ENCODE results near the gene GNL2.

The GNL2 gene

DNA sequence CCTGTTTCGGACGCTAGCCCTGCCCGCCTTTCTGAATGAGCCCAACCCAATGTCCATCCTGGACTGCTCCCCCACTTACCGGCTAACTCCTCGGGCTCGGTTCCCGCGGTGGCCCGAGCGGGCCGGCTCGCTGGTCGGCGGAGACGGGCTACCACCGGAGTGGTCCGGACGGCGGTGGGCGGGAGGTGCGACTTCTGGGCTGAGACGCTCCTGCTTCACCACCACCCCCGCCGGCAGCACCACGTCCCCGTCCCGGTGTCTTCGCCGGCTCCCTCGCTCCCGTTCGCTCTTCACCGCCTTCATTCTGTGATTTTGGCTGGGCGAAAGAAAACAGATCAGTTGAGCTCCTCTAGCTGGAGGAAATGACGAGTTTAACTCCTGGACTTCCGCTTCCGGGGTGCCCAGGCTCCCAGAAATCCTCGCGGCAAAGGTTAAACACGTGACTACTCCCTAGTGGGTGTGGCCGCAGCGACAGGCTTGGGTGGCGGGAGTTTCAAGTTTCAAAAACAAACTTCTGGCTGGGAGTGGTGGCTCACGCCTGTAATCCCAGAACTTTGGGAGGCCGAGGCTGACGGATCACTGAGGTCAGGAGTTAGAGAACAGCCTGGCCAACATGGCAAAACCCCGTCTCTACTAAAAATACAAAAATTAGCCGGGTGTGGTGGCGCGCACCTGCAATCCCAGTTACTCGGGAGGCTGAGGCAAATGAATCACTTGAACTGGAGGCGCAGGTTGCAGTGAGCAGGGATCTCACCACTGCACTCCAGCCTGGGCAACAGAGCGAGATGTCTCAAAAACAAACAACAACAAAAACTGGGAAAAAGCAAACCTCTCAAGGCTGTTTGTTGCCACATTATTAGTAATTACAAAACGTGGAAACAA lies 41.6 kb downstream of the GNL2 start, which contains the start of gene SNIP1:
TSS of gene SNIP1 (minus strand) at position 367 of the 882 bp plus-strand sequence. CDS start at position 303, 64 bp downstream.
- H3K14ac ChIP-seq (ENCODE audit: low read length in 2 of 2), result peak within 1 kb of the TSS in 1 of 2 experiments; percentile 80
- H3K4me2 ChIP-seq (ENCODE audit: low read length, poor library complexity, severe bottlenecking), result peak within 1 kb of the TSS; percentile 68
- peak within 1 kb of the TSS; percentile 81 for H2BK5ac ChIP-seq (ENCODE audit: low read depth, low read length, poor library complexity, severe bottlenecking)
- H3K27ac ChIP-seq (ENCODE audit: low read length, poor library complexity, severe bottlenecking), result peak within 1 kb of the TSS; percentile 74
- H3K9me3 ChIP-seq (ENCODE audit: control insufficient read depth, low read length), result no peaks in the 10 kb centered on the region
- peaks cover 8 to 21% of the 10 kb centered on the region in 2 experiments for H3K36me3 ChIP-seq (ENCODE audit: control insufficient read depth in 1 of 2, insufficient read depth in 2 of 2, low read depth in 1 of 2, low read length in 2 of 2)
- H3K27me3 ChIP-seq (ENCODE audit: control insufficient read depth in 1 of 2, insufficient read depth in 1 of 2, low read length in 2 of 2), result no peaks in the 10 kb centered on the region
- DNase-seq, result peak; percentile 95
- H3K18ac ChIP-seq (ENCODE audit: low read depth in 1 of 2, low read length in 2 of 2), result peak within 1 kb of the TSS; percentile 86 to 90
- no peak within 1 kb of the TSS for H2BK120ac ChIP-seq (ENCODE audit: low read depth, low read length)
- H3K9ac ChIP-seq (ENCODE audit: low read length), result peak within 1 kb of the TSS; percentile 97
- peak within 1 kb of the TSS; percentile 96 for H3K4me3 ChIP-seq (ENCODE audit: insufficient read depth in 1 of 2, low read depth in 1 of 2, low read length in 2 of 2)
- WGBS, result 11% methylated on average over 50 of the region's 54 CpGs
- peak within 1 kb of the TSS in 1 of 2 experiments; percentile 64 for H2BK12ac ChIP-seq (ENCODE audit: low read length in 2 of 2)
- no peak within 1 kb of the TSS for H4K91ac ChIP-seq (ENCODE audit: low read length)
- H4K8ac ChIP-seq (ENCODE audit: low read length), result peak within 1 kb of the TSS; percentile 90
- H3K4me1 ChIP-seq (ENCODE audit: control insufficient read depth, insufficient read depth, low read depth, low read length), result peaks cover 15% of the 10 kb centered on the region
- no peak within 1 kb of the TSS for H2BK15ac ChIP-seq (ENCODE audit: low read depth, poor library complexity, severe bottlenecking)
- no peak within 1 kb of the TSS for H2AK5ac ChIP-seq (ENCODE audit: low read length, severe bottlenecking)
- peak within 1 kb of the TSS; percentile 53 to 87 for H3K23ac ChIP-seq (ENCODE audit: low read length in 2 of 2)
- peaks cover 9% of the 10 kb centered on the region for H3K79me1 ChIP-seq (replicated peaks; ENCODE audit: low read length, poor library complexity, severe bottlenecking)
- peak within 1 kb of the TSS; percentile 20 to 88 for H3K4ac ChIP-seq (ENCODE audit: low read depth in 1 of 2, low read length in 2 of 2)
- H2AFZ ChIP-seq (ENCODE audit: low read depth, low read length), result peak within 1 kb of the TSS; percentile 90

DNA sequence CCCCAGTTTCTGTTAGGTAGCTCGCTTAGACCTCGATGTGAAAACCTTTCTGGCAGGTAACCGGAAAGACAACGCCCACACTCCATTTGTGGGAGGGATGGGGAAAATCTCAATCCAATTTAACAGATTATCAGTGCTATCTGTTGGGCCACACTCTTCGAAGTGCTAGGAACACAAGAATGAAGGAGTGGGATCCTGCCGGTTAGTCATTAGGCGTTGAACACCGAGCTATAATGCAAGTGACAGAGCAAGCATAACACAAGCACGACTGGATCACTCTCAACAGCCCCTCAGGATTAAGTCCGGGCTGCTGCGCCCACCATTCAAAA lies 42.2 kb downstream of the GNL2 start:
- Histone ChIP-seq H2BK12ac (ENCODE audit: low read length in 2 of 2) (peak overlapping the region in 1 of 2 experiments; percentile 64), H3K27me3 (ENCODE audit: control insufficient read depth in 1 of 2, insufficient read depth in 1 of 2, low read length in 2 of 2) (no peaks in the 10 kb centered on the region), H3K14ac (ENCODE audit: low read length in 2 of 2) (peak overlapping the region in 1 of 2 experiments; percentile 80), H3K27ac (ENCODE audit: low read length, poor library complexity, severe bottlenecking) (no peak overlapping the region), H2AFZ (ENCODE audit: low read depth, low read length) (peak overlapping the region; percentile 90), H3K4ac (ENCODE audit: low read depth in 1 of 2, low read length in 2 of 2) (peak overlapping the region; percentile 20 to 88), H3K4me3 (ENCODE audit: insufficient read depth in 1 of 2, low read depth in 1 of 2, low read length in 2 of 2) (peak overlapping the region; percentile 96), H3K4me1 (ENCODE audit: control insufficient read depth, insufficient read depth, low read depth, low read length) (peaks cover 15% of the 10 kb centered on the region), H2BK5ac (ENCODE audit: low read depth, low read length, poor library complexity, severe bottlenecking) (peak overlapping the region; percentile 81), H3K23ac (ENCODE audit: low read length in 2 of 2) (no peak overlapping the region), H3K18ac (ENCODE audit: low read depth in 1 of 2, low read length in 2 of 2) (peak overlapping the region in 1 of 2 experiments; percentile 90), H2BK15ac (ENCODE audit: low read depth, poor library complexity, severe bottlenecking) (no peak overlapping the region), H4K91ac (ENCODE audit: low read length) (no peak overlapping the region), H2AK5ac (ENCODE audit: low read length, severe bottlenecking) (no peak overlapping the region), H3K9me3 (ENCODE audit: control insufficient read depth, low read length) (no peaks in the 10 kb centered on the region), H2BK120ac (ENCODE audit: low read depth, low read length) (no peak overlapping the region), H3K9ac (ENCODE audit: low read length) (peak overlapping the region; percentile 97), H4K8ac (ENCODE audit: low read length) (peak overlapping the region; percentile 90), H3K79me1 (replicated peaks; ENCODE audit: low read length, poor library complexity, severe bottlenecking) (peaks cover 11% of the 10 kb centered on the region), H3K36me3 (ENCODE audit: control insufficient read depth in 1 of 2, insufficient read depth in 2 of 2, low read depth in 1 of 2, low read length in 2 of 2) (peaks cover 9 to 27% of the 10 kb centered on the region in 2 experiments), H3K4me2 (ENCODE audit: low read length, poor library complexity, severe bottlenecking) (peak overlapping the region; percentile 68)
- WGBS, result 12% methylated on average over 11 of the region's 11 CpGs
- DNase-seq, result no peak

DNA sequence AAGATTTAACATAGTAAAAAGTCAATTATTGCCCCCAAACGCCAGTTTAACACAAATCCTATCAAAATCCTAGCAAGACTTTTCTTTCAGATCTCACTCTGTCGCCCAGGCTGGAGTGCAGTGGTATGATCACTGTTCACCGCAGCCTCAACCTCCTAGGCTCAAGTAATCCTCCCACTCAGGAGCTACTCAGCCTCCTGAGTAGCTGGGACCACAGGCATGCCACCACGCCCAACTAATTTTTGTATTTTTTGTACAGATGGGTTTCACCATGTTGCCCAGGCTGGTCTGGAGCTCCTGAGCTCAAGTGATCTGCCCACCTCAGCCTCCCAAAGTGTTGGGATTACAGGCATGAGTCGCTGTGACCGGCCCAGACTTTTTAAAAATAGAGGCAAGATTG lies 46.4 kb downstream of the GNL2 start:
- peaks cover 6% of the 10 kb centered on the region for H3K4me1 ChIP-seq (ENCODE audit: control insufficient read depth, insufficient read depth, low read depth, low read length)
- H2BK5ac ChIP-seq (ENCODE audit: low read depth, low read length, poor library complexity, severe bottlenecking), result no peak overlapping the region
- no peak overlapping the region for H2AFZ ChIP-seq (ENCODE audit: low read depth, low read length)
- peaks cover 27 to 56% of the 10 kb centered on the region in 2 experiments for H3K36me3 ChIP-seq (ENCODE audit: control insufficient read depth in 1 of 2, insufficient read depth in 2 of 2, low read depth in 1 of 2, low read length in 2 of 2)
- H3K27me3 ChIP-seq (ENCODE audit: control insufficient read depth in 1 of 2, insufficient read depth in 1 of 2, low read length in 2 of 2), result no peaks in the 10 kb centered on the region
- no peak overlapping the region for H2BK120ac ChIP-seq (ENCODE audit: low read depth, low read length)
- H3K18ac ChIP-seq (ENCODE audit: low read depth in 1 of 2, low read length in 2 of 2), result no peak overlapping the region
- WGBS, result 98% methylated on average over 4 of the region's 6 CpGs
- H3K4me3 ChIP-seq (ENCODE audit: insufficient read depth in 1 of 2, low read depth in 1 of 2, low read length in 2 of 2), result no peak overlapping the region
- H3K79me1 ChIP-seq (replicated peaks; ENCODE audit: low read length, poor library complexity, severe bottlenecking), result peaks cover 29% of the 10 kb centered on the region
- H2BK15ac ChIP-seq (ENCODE audit: low read depth, poor library complexity, severe bottlenecking), result no peak overlapping the region
- DNase-seq, result no peak
- no peak overlapping the region for H2BK12ac ChIP-seq (ENCODE audit: low read length in 2 of 2)
- H3K9ac ChIP-seq (ENCODE audit: low read length), result peak overlapping the region; percentile 60
- H3K27ac ChIP-seq (ENCODE audit: low read length, poor library complexity, severe bottlenecking), result no peak overlapping the region
- H3K9me3 ChIP-seq (ENCODE audit: control insufficient read depth, low read length), result no peaks in the 10 kb centered on the region
- H3K4me2 ChIP-seq (ENCODE audit: low read length, poor library complexity, severe bottlenecking), result no peak overlapping the region
- H3K4ac ChIP-seq (ENCODE audit: low read depth in 1 of 2, low read length in 2 of 2), result no peak overlapping the region
- no peak overlapping the region for H3K23ac ChIP-seq (ENCODE audit: low read length in 2 of 2)
- no peak overlapping the region for H2AK5ac ChIP-seq (ENCODE audit: low read length, severe bottlenecking)
- H4K91ac ChIP-seq (ENCODE audit: low read length), result no peak overlapping the region
- H4K8ac ChIP-seq (ENCODE audit: low read length), result no peak overlapping the region
- H3K14ac ChIP-seq (ENCODE audit: low read length in 2 of 2), result no peak overlapping the region

DNA sequence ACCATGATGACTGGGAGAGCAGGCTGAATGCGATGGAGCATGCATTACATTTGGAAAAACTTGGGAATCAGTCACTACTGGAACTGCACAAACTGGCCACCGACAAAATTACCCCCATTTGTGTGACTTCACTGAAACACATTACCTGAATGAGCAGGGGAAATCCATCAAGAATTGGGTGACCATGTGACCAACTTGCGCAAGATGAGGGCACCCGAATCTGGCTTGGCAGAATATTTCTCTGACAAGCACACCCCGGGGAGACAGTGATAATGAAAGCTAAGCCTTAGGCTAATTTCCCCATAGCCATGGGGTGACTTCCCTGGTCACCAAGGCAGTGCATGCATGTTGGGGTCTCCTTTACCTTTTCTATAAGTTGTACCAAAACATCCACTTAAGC lies 50.7 kb downstream of the GNL2 start:
- Histone ChIP-seq H3K18ac (ENCODE audit: low read depth in 1 of 2, low read length in 2 of 2) (no peak overlapping the region), H3K27me3 (ENCODE audit: control insufficient read depth in 1 of 2, insufficient read depth in 1 of 2, low read length in 2 of 2) (no peaks in the 10 kb centered on the region), H4K91ac (ENCODE audit: low read length) (no peak overlapping the region), H2AFZ (ENCODE audit: low read depth, low read length) (no peak overlapping the region), H4K8ac (ENCODE audit: low read length) (no peak overlapping the region), H3K4me1 (ENCODE audit: control insufficient read depth, insufficient read depth, low read depth, low read length) (peaks cover 2% of the 10 kb centered on the region), H2BK5ac (ENCODE audit: low read depth, low read length, poor library complexity, severe bottlenecking) (no peak overlapping the region), H2AK5ac (ENCODE audit: low read length, severe bottlenecking) (no peak overlapping the region), H3K23ac (ENCODE audit: low read length in 2 of 2) (no peak overlapping the region), H3K79me1 (replicated peaks; ENCODE audit: low read length, poor library complexity, severe bottlenecking) (peaks cover 36% of the 10 kb centered on the region), H3K4me3 (ENCODE audit: insufficient read depth in 1 of 2, low read depth in 1 of 2, low read length in 2 of 2) (no peak overlapping the region), H3K4me2 (ENCODE audit: low read length, poor library complexity, severe bottlenecking) (no peak overlapping the region), H3K27ac (ENCODE audit: low read length, poor library complexity, severe bottlenecking) (no peak overlapping the region), H2BK15ac (ENCODE audit: low read depth, poor library complexity, severe bottlenecking) (no peak overlapping the region), H3K9me3 (ENCODE audit: control insufficient read depth, low read length) (no peaks in the 10 kb centered on the region), H3K9ac (ENCODE audit: low read length) (no peak overlapping the region), H2BK120ac (ENCODE audit: low read depth, low read length) (no peak overlapping the region), H3K14ac (ENCODE audit: low read length in 2 of 2) (no peak overlapping the region), H3K36me3 (ENCODE audit: control insufficient read depth in 1 of 2, insufficient read depth in 2 of 2, low read depth in 1 of 2, low read length in 2 of 2) (peaks cover 43 to 66% of the 10 kb centered on the region in 2 experiments), H2BK12ac (ENCODE audit: low read length in 2 of 2) (no peak overlapping the region), H3K4ac (ENCODE audit: low read depth in 1 of 2, low read length in 2 of 2) (no peak overlapping the region)
- 96% methylated on average over 5 of the region's 5 CpGs for WGBS
- DNase-seq, result no peak
